Measurements from ENCODE around the gene LRRN3. TPM values are rescaled to one million over a fixed set of nuclear protein-coding genes. Genes with fewer than 3 reads are reported as not detected.

Gene LRRN3
- total and polyA plus RNA-seq, 10 of the 15 experiments (the other 5 are each of a cell fraction or from before 2014, with no cell fraction given): 0.02 to 0.24 (median 0.11) TPM; not detected in 3

- TF ChIP-seq ZNF622 (IDR thresholded peaks at IDR 0.05) (no peak), JUNB (IDR thresholded peaks at IDR 0.05) (peak; percentile 30; the same call in 1 of the 2 replicates), ELK1 (IDR thresholded peaks at IDR 0.05; ENCODE audit: low read depth, low read length) (no peak), SKIL (IDR thresholded peaks at IDR 0.05; ENCODE audit: low read depth, poor library complexity, severe bottlenecking) (no peak), ZZZ3 (IDR thresholded peaks at IDR 0.05; ENCODE audit: control insufficient read depth, insufficient read length, low read depth) (no peak), IKZF2 (IDR thresholded peaks at IDR 0.05) (peak in 1 of 2 experiments; percentile 21; a peak in 1 of 4 replicates), WRNIP1 (IDR thresholded peaks at IDR 0.05; ENCODE audit: borderline replicate concordance, low read depth, low read length) (no peak)
Observed at GRCh38 chr7:111103678-111104274, 12.8 kb downstream of the LRRN3 start (continued).

GRCh38 chr7:111104710-111105109 lies 13.8 kb downstream of the LRRN3 start:
- FAIRE-seq: peak; percentile 27
- Histone ChIP-seq H3K9ac (ENCODE audit: control insufficient read depth, insufficient read depth, low read length) (no peak overlapping the region), H4K20me1 (ENCODE audit: control insufficient read depth, insufficient read depth) (no peaks in the 10 kb centered on the region), H3K4me2 (ENCODE audit: control insufficient read depth, insufficient read depth) (0 out of 2 replicates have a peak overlapping the region, but pooled peaks have one; percentile 34), H3K36me3 (ENCODE audit: control insufficient read depth in 2 of 2, insufficient read depth in 2 of 2, low read length in 1 of 2) (no peaks in the 10 kb centered on the region), H2AFZ (ENCODE audit: control insufficient read depth, low read depth, low read length) (peak overlapping the region; percentile 57), H3K4me1 (ENCODE audit: control insufficient read depth, insufficient read depth, low read length) (peaks cover 11% of the 10 kb centered on the region), H3K79me2 (ENCODE audit: control insufficient read depth, insufficient read depth, low read length) (no peaks in the 10 kb centered on the region), H3K9me3 (replicated peaks; ENCODE audit: control insufficient read depth, insufficient read depth, low read length) (no peaks in the 10 kb centered on the region; the same call in 1 of the 3 replicates), H3K27me3 (replicated peaks in 1 of 2; ENCODE audit: control insufficient read depth in 2 of 2, insufficient read depth in 2 of 2, low read length in 1 of 2) (no peaks in the 10 kb centered on the region), H3K27ac (ENCODE audit: control insufficient read depth, insufficient read depth) (no peak overlapping the region), H3K4me3 (no peak overlapping the region; the same call in 1 of the 2 replicates)
- peak; percentile 76 for ATAC-seq
- intact Hi-C loops (cut with micrococcal nuclease; ENCODE audit: unreplicated experiment) (loop anchor here (10.0 kb wide), 1 partner anchor 660 kb away; no protein-coding TSS in a partner anchor), in situ Hi-C loops (cut with MboI) (no loop called here)
- WGBS (ENCODE audit: insufficient coverage, insufficient replicate concordance, low lambda C conversion rate, missing lambda C conversion rate): 2% methylated on average over 3 of the region's 3 CpGs
- ChIA-PET SMC1A (ENCODE audit: uncharacterized antibody, unreplicated experiment) (interaction anchor here (0.7 to 2.2 kb wide), 6 partner anchors 9 to 427 kb away, joined by 3 to 19 read pairs (median 3); no protein-coding TSS in a partner anchor), RAD21 (ENCODE audit: unreplicated experiment) (interaction anchor here (1.5 to 1.7 kb wide), 2 partner anchors 12 to 33 kb away, joined by 4 to 8 read pairs; no protein-coding TSS in a partner anchor), CTCF (interaction anchor here (1.2 to 1.3 kb wide), 2 partner anchors 10 to 34 kb away, joined by 7 read pairs; no protein-coding TSS in a partner anchor), POLR2A (interaction anchor here (0.5 to 1.8 kb wide), 2 partner anchors 33 to 644 kb away, joined by 5 to 6 read pairs; no protein-coding TSS in a partner anchor)
- BruUV-seq (replicated peaks): no TSS peak
- no peak for DNase-seq (ENCODE audit: low read depth, low spot score)
- TF ChIP-seq NKRF (conservative IDR thresholded peaks at IDR 0.05) (no peak), CHD4 (IDR thresholded peaks at IDR 0.05) (no peak), IKZF2 (IDR thresholded peaks at IDR 0.05) (peak in 1 of 2 experiments; percentile 27; a peak in 2 of 4 replicates), SUZ12 (IDR thresholded peaks at IDR 0.05; ENCODE audit: unreplicated experiment) (no peak), ESRRA (IDR thresholded peaks at IDR 0.05; ENCODE audit: low read length) (no peak), MTA2 (IDR thresholded peaks at IDR 0.05; ENCODE audit: low read depth) (peak; percentile 23; the same call in 1 of the 2 replicates), RELB (IDR thresholded peaks at IDR 0.05; ENCODE audit: low read depth) (peak; percentile 62; the same call in 1 of the 2 replicates)

All from GM12878 (cell line).